Retinal pigment epithelial cell (primary cell): ENCODE data around the gene KCNN3.

ENCODE experiments used
- DNase-seq: peaks from one replicate; pipeline ENCODE4 v3.0.0-alpha.2; 2010; ENCODE audit warnings: low read depth
- H3K4me3 ChIP-seq: 2 replicates; pipeline ENCODE4 v1.5.1; 2011; ENCODE audit warnings: mild to moderate bottlenecking, low read length, control low read depth, moderate library complexity
- CTCF ChIP-seq: conservative IDR thresholded peaks from 2 replicates; pipeline ENCODE4 v1.5.1; 2011; ENCODE audit warnings: low read depth, low read length, control low read depth, inconsistent platforms

The KCNN3 gene

GRCh38 chr1:154859151-154859785 lies 10.8 kb downstream of the KCNN3 start:
- no peak overlapping the region for H3K4me3 ChIP-seq
- DNase-seq = no peak
- no peak for TF ChIP-seq CTCF

- TF ChIP-seq CTCF = no peak
- DNase-seq = no peak
- no peak overlapping the region for H3K4me3 ChIP-seq
These were observed 12.5 kb downstream of the KCNN3 start for GRCh38 chr1:154857441-154858215.

GRCh38 chr1:154857022-154857421 lies 13.1 kb downstream of the KCNN3 start:
- H3K4me3 ChIP-seq = no peak overlapping the region
- DNase-seq = no peak
- no peak for TF ChIP-seq CTCF

GRCh38 chr1:154856544-154856943 lies 13.5 kb downstream of the KCNN3 start:
- no peak for TF ChIP-seq CTCF
- DNase-seq = no peak
- H3K4me3 ChIP-seq = no peak overlapping the region

- no peak for DNase-seq
- TF ChIP-seq CTCF = no peak
- no peak overlapping the region for H3K4me3 ChIP-seq
These were observed 14.0 kb downstream of the KCNN3 start for GRCh38 chr1:154856049-154856448.

- DNase-seq = no peak
- TF ChIP-seq CTCF = no peak
- no peak overlapping the region for H3K4me3 ChIP-seq
These were observed 14.8 kb downstream of the KCNN3 start for GRCh38 chr1:154855186-154855851.
